ENCODE measurements around the gene HBM. TPM values are rescaled to one million over a fixed set of nuclear protein-coding genes. Genes with fewer than 3 reads are reported as not detected.

Gene HBM
- total and polyA plus RNA-seq, 10 of the 15 experiments (the other 5 are each of a cell fraction or from before 2014, with no cell fraction given), result 0.23 TPM; not detected in 9

GRCh38 chr16:166375-167121, 770 bp downstream of the HBM start:
- Histone ChIP-seq H3K9ac (ENCODE audit: control insufficient read depth, insufficient read depth, low read length) (no peak overlapping the region), H3K27ac (ENCODE audit: control insufficient read depth, insufficient read depth) (no peak overlapping the region), H4K20me1 (ENCODE audit: control insufficient read depth, insufficient read depth) (no peaks in the 10 kb centered on the region), H3K27me3 (replicated peaks in 1 of 2; ENCODE audit: control insufficient read depth in 2 of 2, insufficient read depth in 2 of 2, low read length in 1 of 2) (peaks cover 9 to 24% of the 10 kb centered on the region in 2 experiments), H3K36me3 (ENCODE audit: control insufficient read depth in 2 of 2, insufficient read depth in 2 of 2, low read length in 1 of 2) (no peaks in the 10 kb centered on the region), H3K4me2 (ENCODE audit: control insufficient read depth, insufficient read depth) (no peak overlapping the region), H3K9me3 (replicated peaks; ENCODE audit: control insufficient read depth, insufficient read depth, low read length) (no peaks in the 10 kb centered on the region), H3K4me1 (ENCODE audit: control insufficient read depth, insufficient read depth, low read length) (peaks cover 3% of the 10 kb centered on the region; the same call in 1 of the 2 replicates), H3K4me3 (no peak overlapping the region), H2AFZ (ENCODE audit: control insufficient read depth, low read depth, low read length) (no peak overlapping the region), H3K79me2 (ENCODE audit: control insufficient read depth, insufficient read depth, low read length) (no peaks in the 10 kb centered on the region)
- in situ Hi-C loops (cut with MboI), result no loop called here
- no TSS peak for BruUV-seq (replicated peaks)
- ChIA-PET RAD21 (ENCODE audit: unreplicated experiment) (no interaction called here), SMC1A (ENCODE audit: uncharacterized antibody, unreplicated experiment) (no interaction called here), POLR2A (no interaction called here), CTCF (interaction anchor here (1.3 kb wide), 1 partner anchor 60 kb away, joined by 3 read pairs; no protein-coding TSS in a partner anchor)
- no peak for DNase-seq (ENCODE audit: low read depth, low spot score)
- TF ChIP-seq HCFC1 (IDR thresholded peaks at IDR 0.05; ENCODE audit: low read length), result no peak
- TF ChIP-seq SPI1 (IDR thresholded peaks at IDR 0.05; ENCODE audit: borderline replicate concordance, insufficient read depth, low read depth, low read length), result 0 out of 2 replicates have a peak, but pooled peaks have one; percentile 11
- intact Hi-C loops (cut with micrococcal nuclease; ENCODE audit: unreplicated experiment), result no loop called here
- ATAC-seq, result no peak
- WGBS (ENCODE audit: insufficient coverage, insufficient replicate concordance, low lambda C conversion rate, missing lambda C conversion rate), result 43% methylated on average over 39 of the region's 45 CpGs
- no peak for FAIRE-seq

GRCh38 chr16:167122-167690, 1.4 kb downstream of the HBM start:
- ChIA-PET RAD21 (ENCODE audit: unreplicated experiment) (no interaction called here), CTCF (interaction anchor here (1.3 kb wide), 1 partner anchor 61 kb away, joined by 3 read pairs; no protein-coding TSS in a partner anchor), SMC1A (ENCODE audit: uncharacterized antibody, unreplicated experiment) (no interaction called here), POLR2A (no interaction called here)
- no TSS peak for BruUV-seq (replicated peaks)
- intact Hi-C loops (cut with micrococcal nuclease; ENCODE audit: unreplicated experiment), result no loop called here
- Histone ChIP-seq H2AFZ (ENCODE audit: control insufficient read depth, low read depth, low read length) (no peak overlapping the region), H3K79me2 (ENCODE audit: control insufficient read depth, insufficient read depth, low read length) (no peaks in the 10 kb centered on the region), H3K4me3 (no peak overlapping the region), H3K36me3 (ENCODE audit: control insufficient read depth in 2 of 2, insufficient read depth in 2 of 2, low read length in 1 of 2) (no peaks in the 10 kb centered on the region), H3K4me1 (ENCODE audit: control insufficient read depth, insufficient read depth, low read length) (peaks cover 3% of the 10 kb centered on the region; the same call in 1 of the 2 replicates), H4K20me1 (ENCODE audit: control insufficient read depth, insufficient read depth) (no peaks in the 10 kb centered on the region), H3K9ac (ENCODE audit: control insufficient read depth, insufficient read depth, low read length) (no peak overlapping the region), H3K27me3 (replicated peaks in 1 of 2; ENCODE audit: control insufficient read depth in 2 of 2, insufficient read depth in 2 of 2, low read length in 1 of 2) (peaks cover 9 to 24% of the 10 kb centered on the region in 2 experiments), H3K4me2 (ENCODE audit: control insufficient read depth, insufficient read depth) (no peak overlapping the region), H3K9me3 (replicated peaks; ENCODE audit: control insufficient read depth, insufficient read depth, low read length) (no peaks in the 10 kb centered on the region), H3K27ac (ENCODE audit: control insufficient read depth, insufficient read depth) (no peak overlapping the region)
- DNase-seq (ENCODE audit: low read depth, low spot score) (no peak), FAIRE-seq (no peak), ATAC-seq (no peak)
- WGBS (ENCODE audit: insufficient coverage, insufficient replicate concordance, low lambda C conversion rate, missing lambda C conversion rate), result 16% methylated on average over 11 of the region's 11 CpGs
- TF ChIP-seq KDM1A (IDR thresholded peaks at IDR 0.05; ENCODE audit: borderline replicate concordance), result no peak
- TF ChIP-seq, protein P1, sequence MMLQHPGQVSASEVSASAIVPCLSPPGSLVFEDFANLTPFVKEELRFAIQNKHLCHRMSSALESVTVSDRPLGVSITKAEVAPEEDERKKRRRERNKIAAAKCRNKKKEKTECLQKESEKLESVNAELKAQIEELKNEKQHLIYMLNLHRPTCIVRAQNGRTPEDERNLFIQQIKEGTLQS (IDR thresholded peaks at IDR 0.05; ENCODE audit: borderline replicate concordance, extremely low read depth, low read depth, low read length), result no peak
- TF ChIP-seq HDAC6 (IDR thresholded peaks at IDR 0.05; ENCODE audit: unreplicated experiment), result no peak
- TF ChIP-seq SKIL (IDR thresholded peaks at IDR 0.05; ENCODE audit: low read depth, poor library complexity, severe bottlenecking), result no peak
- TF ChIP-seq TARDBP (IDR thresholded peaks at IDR 0.05; ENCODE audit: borderline replicate concordance), result no peak
- TF ChIP-seq PAX8 (IDR thresholded peaks at IDR 0.05), result no peak
- TF ChIP-seq POLR2A (IDR thresholded peaks at IDR 0.05; ENCODE audit: low read depth, low read length), result no peak
- TF ChIP-seq BMI1 (IDR thresholded peaks at IDR 0.05; ENCODE audit: borderline replicate concordance), result no peak
- in situ Hi-C loops (cut with MboI), result no loop called here

Data from GM12878 (cell line).